ENCODE measurements around the gene KMT2E.

Gene KMT2E

DNA sequence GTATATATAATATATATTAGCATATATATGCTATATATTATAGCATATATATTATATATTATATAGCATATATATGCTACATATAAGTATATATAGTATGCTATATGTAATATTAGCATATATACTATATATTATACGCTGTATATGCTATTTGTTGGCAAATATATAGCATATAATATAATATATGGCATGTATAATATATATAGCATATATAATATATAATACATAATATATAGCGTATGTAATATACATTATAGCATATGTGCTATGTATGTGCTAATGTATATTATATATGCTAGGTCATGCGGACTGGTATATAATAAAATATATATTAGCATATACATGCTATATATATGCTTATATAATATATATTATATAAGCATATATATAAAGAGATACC lies 72.8 kb downstream of the KMT2E start:
- DNase-seq: no peak

DNA sequence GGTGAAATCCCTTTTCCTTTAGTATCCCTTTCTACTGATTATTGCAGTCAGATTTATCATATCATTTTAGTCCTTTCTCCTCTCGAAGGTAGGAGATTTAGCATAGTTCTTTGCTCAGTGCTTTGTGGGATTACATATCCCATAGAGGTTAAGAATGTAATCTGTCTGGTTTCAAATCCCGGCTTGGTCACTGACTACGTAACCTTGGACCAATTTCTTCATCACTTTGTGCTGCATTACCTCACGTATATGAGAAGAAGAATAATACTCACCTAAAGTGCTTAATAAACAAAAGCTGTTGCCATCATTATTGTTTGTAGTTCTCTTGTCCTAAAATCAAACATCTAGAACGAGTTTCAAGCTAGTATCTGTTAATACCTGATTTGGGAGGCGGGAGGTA lies 74.0 kb downstream of the KMT2E start:
- DNase-seq: no peak

DNA sequence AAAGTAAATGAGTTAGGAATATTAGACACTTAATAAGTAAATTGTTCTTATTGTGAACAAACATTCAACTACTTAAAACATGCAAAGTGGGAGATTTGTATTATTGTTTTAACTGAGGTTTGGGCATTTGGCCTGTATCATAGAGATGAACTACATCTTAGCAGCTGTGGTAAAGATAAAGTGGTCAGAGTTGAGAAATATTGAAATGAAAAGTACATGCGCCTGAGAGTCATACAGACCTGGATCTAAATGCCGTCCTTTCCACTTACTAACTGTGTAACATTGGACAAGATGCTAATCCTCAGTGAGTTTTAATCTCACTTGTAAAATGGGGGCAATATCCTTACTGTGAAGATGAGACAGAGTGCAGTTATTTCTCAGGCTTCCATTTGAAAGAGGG lies 74.5 kb downstream of the KMT2E start:
- no peak for DNase-seq

DNA sequence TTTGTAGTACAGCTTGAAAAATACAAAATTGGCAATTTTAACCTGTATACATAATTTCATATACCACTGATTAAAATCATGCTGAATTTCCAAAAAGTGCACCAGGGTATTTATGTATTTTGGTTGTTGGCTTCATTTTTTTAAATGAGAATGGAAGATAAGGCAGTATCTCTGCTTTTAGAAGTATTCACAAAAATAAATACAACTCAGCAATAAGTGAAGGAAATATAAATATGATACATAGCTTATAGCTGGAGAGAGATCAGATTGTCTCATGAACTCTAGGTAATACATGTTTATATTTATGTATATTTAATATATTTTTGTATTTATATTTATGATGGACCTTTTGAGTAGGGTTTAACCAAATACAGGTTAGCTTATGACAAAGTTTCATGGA lies 81.0 kb downstream of the KMT2E start:
- DNase-seq: no peak

DNA sequence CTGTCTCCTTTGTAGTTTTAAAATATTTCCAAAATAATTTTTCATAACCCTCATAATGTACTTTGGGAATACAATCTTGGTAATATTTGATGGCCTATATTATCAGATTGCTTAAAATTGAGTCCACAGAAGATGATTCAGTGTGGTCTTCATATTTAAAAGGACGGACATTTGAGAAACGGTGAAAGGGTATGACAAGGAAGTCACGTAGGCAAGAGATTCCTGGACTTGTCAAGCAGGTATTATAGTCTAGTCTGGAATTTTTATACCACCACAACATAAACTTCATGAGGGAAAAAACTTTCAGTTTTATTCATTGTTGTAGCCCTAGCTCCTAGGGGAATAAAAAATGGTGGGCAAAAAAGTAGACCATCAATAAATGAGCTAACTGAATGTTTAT lies 82.3 kb downstream of the KMT2E start:
- no peak for DNase-seq

DNA sequence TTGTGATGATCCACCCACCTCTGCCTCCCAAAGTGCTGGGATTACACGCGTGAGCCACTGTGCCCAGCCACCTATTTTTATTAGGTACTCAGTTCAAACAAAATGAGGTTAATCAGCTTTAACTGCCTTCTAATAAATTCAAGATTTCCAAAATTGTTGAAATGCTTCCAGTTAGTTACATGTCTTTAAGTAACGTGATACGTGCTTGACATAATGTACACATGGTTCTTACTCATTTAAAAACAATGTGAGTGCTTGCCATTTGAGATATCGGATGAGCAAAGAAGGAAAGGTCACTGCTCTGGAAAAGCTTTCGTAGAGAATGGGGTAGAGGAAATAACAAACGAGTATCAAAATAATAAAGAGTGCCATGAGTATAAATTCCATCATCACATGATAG lies 83.6 kb downstream of the KMT2E start:
- peak; percentile 92 for DNase-seq

DNA sequence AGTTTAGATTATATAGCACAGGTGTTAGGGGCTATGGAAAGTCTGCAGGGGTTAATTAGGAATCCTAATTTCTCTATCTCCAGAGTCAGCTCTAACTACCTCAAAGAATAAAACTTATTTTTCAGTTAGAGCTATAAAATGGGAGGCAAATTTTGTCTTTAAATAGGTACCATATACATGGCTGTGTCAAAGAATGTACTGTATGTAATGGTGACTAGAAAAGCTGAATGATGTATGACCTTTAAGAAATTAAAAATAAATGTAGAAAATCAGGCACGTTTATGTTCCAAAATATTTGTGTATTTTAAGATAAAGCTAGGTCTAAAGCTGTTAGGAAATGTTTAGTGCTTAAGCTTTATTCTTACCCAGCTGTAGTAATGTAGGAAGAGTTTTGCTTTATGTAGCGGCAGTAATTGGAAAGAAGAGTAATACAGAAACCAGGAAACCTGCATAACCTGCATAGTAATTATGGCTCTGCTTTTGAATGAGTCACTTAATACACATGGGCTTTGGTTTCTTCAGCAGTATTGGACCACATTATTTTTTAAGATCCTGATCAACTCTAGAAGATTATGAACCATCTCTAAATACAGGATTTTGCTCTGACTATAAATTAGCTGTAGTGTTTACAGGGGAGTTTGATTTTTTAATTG lies 85.0 kb downstream of the KMT2E start:
- no peak for DNase-seq

DNA sequence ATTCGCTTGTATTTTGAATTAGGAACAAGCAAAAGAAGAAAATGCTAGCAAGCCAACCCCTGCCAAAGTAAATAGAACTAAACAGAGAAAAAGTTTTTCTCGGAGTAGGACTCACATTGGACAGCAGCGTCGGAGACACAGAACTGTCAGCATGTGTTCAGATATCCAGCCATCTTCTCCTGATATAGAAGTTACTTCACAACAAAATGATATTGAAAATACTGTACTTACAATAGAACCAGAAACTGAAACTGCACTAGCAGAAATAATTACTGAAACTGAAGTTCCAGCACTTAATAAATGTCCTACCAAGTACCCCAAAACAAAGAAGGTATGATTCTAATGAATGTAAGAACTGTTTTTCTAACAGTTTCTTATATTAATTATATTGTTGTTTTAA lies 87.9 kb downstream of the KMT2E start:
- DNase-seq: no peak

DNA sequence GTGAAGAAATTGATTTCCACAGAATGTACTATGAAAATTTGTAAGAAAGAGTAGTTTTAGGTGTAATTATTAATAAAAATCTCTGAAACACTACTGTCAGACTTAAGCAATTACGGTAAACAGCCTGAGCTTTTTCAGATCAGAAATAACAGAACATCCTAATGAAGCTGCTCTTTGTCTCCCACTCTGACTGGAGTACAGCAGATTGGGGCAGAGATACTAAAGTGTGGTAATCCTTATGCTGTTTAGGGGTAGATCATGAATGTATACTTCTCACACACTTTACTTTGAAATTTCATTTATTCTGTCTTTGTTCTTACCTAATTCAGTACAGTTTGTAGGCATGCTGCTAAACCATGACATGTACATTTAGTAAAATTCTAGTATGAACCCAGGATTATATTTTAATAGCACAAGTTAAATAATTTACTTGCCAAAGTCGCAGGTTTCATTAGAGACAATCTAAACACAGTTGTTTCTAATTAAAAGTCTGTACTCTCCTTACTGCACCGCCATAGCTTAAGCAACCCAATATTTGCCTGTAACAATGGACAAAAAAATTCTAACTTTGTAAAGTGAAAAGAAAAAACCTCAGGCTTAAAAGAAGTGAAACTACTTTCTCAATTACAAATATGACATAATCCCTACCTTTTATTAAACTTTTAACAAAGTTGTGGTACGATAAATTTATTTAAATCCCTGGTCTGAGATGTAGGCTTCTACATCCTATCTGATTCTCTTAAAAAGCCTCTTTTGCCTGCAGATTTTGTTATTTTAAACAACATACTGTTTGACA lies 88.8 kb downstream of the KMT2E start:
- DNase-seq: no peak

DNA sequence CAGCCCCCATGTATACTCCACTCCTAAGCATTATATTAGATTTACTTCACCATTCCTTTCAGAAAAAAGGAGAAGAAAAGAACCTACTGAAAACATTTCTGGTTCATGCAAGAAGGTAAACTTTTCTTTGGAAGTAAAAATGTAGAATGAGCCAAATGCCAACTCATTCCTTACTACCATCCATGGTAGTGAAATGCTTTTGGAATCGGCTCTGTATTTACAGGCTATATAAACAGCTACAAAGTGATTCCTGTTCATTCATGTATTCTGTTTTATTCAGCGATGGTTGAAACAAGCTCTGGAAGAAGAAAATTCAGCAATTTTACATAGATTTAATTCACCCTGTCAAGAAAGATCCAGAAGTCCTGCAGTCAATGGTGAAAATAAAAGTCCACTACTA lies 91.6 kb downstream of the KMT2E start:
- no peak for DNase-seq

DNA sequence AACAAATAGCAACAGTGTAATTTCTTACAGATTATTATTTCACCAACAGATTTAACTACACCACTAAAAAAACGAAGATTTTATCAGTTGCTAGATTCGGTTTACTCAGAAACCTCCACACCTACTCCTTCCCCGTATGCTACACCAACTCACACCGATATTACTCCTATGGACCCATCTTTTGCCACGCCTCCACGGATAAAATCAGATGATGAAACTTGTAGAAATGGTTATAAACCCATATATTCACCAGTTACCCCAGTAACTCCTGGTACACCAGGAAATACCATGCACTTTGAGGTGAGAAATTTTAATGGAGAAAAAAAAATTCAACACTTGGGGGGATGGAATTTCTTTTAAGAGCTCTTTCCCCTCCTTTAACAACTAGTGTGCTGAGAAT lies 92.5 kb downstream of the KMT2E start:
- DNase-seq: peak; percentile 24

DNA sequence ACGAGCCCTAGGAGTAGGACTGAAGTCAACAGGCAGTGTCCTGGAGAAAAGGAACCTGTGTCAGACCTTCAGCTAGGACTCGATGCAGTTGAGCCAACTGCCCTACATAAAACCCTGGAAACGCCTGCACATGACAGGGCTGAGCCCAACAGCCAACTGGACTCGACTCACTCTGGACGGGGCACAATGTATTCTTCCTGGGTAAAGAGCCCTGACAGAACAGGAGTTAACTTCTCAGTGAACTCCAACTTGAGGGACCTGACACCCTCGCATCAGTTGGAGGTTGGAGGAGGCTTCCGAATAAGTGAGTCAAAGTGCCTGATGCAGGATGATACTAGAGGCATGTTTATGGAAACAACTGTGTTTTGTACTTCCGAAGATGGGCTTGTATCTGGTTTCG lies 93.5 kb downstream of the KMT2E start:
- no peak for DNase-seq

DNA sequence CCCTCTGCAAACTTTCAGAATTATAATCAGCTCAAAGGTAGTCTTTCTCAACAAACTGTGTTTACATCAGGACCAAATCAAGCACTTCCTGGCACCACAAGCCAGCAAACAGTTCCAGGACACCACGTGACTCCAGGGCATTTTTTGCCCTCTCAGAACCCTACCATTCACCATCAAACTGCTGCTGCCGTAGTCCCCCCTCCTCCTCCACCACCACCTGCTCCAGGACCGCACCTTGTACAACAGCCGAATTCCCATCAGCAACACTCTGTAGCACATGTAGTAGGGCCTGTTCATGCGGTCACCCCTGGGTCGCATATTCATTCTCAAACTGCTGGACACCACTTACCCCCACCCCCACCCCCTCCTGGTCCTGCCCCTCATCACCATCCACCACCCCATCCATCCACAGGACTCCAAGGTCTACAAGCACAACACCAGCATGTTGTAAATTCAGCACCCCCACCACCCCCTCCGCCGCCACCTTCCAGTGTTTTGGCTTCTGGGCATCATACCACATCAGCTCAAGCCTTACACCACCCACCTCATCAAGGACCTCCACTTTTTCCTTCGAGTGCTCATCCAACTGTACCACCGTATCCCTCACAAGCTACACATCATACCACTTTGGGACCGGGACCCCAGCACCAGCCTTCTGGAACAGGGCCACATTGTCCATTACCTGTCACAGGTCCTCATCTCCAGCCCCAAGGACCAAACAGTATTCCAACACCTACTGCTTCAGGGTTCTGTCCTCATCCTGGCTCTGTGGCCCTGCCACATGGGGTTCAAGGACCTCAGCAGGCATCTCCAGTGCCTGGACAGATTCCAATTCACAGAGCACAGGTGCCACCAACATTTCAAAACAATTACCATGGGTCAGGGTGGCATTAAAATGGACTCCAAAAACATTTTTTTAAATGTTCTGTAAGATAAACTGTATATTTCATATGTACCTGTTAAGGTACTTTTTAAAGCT lies 98.7 kb downstream of the KMT2E start:
- DNase-seq: no peak

DNA sequence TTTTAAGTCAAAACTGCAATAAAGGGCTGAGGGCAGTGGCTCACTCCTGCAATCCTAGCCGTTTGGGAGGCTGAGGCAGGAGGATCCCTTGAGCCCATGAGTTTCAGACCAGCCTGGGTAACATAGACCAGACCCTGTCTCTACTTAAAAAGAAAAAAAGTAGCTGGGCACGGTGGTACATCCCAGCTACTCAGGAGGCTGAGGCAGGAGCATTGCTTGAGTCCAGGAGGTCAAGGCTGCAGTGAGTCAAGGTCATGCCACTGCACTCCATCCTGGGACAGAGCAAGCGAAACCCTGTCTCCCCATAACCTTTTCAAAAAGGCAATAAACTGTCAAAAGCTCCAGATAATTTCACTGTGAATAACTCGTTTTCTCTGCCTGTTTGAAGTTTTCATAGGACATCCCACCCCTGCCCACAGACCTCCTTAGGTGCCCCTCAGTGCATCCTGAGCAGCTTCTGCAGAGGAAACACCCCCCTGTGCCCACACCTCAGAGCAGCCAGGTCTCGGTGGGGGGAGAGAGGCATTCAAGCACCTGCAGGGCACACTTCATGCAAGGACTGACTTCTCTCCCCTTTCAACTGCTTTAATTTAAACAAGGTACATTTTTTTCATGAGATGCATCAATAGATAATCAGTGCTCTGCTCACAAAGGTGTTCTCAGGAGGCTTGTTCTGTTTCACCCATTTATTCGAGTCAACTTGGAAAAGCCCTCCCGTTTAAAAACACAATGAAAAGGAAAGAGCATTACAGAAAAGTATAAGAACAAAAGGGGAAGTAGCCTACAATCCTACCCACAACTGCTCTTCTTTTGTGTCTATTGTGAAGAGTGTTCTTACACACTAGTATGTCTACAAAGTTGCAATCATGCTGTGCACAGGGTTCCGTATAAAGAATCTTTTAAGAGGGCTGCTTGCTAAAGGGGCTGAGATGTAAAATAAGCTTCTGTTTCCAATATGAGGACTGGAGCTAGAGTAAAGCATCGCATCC lies 104.9 kb downstream of the KMT2E start:
- no peak for DNase-seq

DNA sequence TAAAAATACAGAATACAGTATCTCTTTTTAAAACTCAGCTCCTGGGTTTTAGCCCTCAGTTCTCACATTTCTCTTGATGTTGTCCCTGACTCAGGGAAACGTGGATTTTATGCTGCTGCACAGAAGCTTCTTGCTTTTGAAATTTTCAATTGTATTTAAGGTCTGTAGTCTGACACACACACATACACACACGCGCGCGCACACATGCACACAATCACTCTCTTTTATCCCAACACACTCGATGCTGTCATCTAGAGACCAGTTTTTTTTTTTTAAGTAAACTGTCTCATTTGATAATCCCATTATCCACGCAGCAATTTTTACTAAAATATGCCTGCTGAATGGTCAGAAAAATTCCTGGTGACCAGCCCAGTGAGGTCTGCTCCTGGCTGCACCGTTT lies 108.6 kb downstream of the KMT2E start:
- DNase-seq: no peak

DNA sequence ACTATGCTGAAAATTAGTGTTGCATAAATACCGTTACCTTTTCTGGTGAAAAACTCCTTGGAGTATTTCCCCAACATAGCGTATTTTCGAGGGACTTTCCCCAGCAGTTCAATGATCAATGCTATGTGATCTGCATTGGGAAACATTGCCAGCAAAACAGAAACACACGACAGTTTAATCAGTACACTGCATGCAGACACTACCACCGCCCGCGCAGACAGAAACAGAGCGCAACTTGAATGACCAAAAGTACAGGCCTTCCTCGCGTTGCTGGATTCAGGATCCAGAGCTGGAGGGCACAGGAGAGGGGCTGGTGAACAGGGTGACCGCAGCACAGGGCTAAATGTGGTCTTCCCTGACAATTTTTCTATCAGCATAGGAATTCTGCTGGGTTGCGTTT lies 111.7 kb downstream of the KMT2E start:
- DNase-seq: no peak

DNA sequence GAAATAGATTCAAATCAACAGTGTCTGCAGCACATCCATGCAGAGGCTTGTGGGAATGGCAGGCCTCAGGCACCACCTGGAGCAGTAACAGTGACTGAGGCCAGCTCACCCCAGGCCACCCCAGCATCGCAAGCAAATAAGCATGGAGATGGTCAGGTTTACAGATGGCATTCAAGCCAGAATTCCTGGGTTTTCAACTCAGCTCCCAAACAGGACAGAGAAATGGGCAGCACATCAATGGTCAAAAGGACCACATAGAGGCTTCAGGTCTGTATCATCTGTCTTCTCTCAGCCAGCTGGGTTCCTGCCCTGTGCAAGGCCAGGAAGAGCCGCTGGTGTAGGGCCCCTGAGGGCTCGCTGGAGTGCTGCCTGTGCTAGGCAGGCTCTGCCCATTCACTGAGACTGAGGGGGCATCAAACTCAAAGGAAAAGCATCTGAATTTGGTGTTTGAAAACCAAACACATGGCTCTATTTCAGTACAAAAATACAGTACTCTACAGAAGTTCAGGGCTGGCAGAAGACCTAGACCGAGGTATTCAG lies 112.5 kb downstream of the KMT2E start:
- no peak for DNase-seq

DNA sequence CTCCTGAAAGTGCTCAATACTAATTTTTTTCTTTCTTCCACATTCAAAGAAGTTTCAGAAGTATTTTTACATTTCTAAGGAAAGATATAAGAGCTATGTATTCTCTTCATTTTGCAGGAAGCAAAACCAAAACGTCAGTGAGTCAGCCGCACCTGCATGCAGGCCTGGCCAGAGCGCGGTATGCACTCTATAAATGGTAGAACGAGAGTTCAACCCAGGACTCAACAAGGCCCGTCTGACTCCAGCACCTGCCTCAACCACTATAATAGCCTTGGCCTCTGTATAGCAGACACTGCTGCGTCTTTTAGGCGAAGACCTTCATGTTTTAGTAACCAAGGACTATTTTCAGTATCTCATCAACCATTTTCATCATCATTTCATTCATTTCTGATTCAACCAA lies 113.2 kb downstream of the KMT2E start:
- DNase-seq: no peak

DNA sequence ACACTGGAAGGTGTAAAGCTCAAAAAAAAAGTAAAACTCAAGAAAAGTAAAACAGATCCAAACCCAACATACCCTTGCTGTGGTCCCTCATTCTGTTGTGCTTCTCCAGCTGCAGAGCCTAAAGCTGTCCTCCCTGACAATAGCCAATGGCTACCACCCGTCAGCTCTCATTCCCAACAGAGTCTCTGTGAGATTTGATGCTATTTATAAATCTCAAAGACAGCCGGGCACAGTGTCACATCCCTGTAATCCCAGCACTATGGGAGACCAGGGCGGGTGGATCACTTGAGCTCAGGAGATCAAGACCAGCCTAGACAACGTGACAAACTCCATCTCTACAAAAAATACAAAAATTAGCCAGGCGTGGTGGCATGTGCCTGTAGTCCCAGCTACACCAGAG lies 116.0 kb downstream of the KMT2E start:
- no peak for DNase-seq

DNA sequence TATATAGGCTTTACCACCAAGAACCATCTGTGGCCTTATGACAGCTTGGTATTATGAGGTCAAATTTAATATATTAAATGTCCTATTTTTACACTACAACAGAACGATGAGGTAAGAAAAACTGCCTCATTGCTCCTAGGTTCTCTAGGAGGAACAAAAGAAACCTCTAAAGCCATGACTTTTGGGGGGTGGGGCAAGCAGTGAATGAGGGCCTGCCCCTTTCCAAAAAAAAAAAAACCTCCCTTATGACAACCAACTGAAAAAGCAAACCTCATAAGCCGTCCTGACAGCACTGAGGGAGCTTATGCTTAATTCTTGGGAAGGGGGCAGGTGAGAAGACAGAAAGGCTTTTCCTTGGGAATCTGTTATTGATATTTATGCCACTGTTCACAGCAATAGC lies 116.6 kb downstream of the KMT2E start:
- DNase-seq: no peak

DNA sequence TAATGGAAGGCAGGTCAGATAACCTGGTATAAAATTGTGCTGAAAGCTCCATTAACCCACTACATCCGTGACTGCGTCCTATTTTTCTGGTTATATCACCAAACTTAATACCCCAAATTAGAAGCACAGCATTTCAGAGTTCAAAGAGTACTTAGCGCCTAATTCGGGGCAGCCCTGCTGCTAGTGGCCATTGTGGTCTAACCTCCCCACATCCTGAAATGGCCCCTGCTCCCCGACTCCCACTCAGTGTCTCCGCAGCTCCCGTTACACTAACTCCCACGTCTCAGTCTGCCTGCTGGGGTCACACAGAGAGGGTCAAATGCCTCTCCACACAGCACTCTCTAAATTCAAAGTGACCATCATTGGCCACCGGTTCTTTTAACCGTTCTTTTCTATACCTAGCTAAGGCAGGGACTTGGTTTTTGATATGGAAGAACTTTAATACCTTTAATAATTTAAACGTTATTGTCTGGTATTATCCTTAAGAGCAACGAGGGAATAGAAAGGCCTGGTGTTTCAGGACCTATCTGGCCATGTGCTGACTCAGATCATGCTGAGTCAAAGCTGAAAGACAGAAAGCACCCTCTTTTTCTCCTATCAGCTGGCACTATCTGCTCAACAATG lies 117.1 kb downstream of the KMT2E start:
- DNase-seq: no peak

DNA sequence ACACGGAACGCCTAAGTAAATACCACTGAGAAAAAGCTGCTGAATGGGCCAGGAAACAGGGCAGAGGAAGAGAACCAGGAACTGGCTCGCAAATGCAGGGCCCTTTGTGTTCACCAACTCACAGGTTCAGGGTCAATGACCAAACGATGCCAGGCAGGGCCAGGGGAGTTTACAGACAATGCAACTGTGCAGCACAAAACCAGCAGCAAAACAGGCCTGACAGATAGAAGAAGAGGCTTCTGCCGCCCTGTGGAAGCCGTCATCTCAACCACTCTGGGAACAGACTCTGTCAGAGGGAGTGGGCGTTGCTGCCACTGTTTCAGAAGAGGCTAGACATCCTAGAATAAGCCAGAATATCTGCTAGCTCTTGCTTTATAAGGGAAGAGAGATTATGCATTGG lies 117.9 kb downstream of the KMT2E start:
- DNase-seq: no peak

Measured in fibroblast of upper back skin (primary cell).